H1 (cell line): Measurements from ENCODE around the gene ISOC2. TPM values are rescaled to one million over a fixed set of nuclear protein-coding genes. Genes with fewer than 3 reads are reported as not detected.

Experiments used
- CEBPB ChIP-seq: IDR thresholded peaks from 2 replicates; pipeline ENCODE4 v1.6.1; 2012; ENCODE audit warnings: low read depth, low read length
- EGR1 ChIP-seq: IDR thresholded peaks from 2 replicates; pipeline ENCODE4 v1.6.1; 2011; ENCODE audit warnings: low read depth, low read length, borderline replicate concordance
- polyA plus RNA-seq, 7 experiments: library from polyadenylated mRNA; depleted of rRNA in 3 of 7; stranded (reverse) in 5 of 7; unstranded in 2 of 7; fragments of >200 nt in 5 of 7; fragments of 200-250 nt in 2 of 7; gene quantifications; 1 replicate in 5 of 7; 2 replicates in 1 of 7; 4 replicates in 1 of 7; pipeline versions ENCODE4 v1.2.1 to v1.2.3, GENCODE V29; 2011 to 2013; ENCODE audit warnings: missing spikeins in 2 of 7, mixed read lengths in 2 of 7
- total RNA-seq: library from RNA; stranded (reverse); fragmentation: NEBNext Ultra II Directional; extraction: Animal tissue kit (Norgen Biotek cat#: 25700); gene quantifications from 2 replicates; pipeline ENCODE4 v1.2.1, GENCODE V29; 2021

The ISOC2 gene
- total and polyA plus RNA-seq, 2 of the 8 experiments (the other 6 are each of a cell fraction or from before 2014, with no cell fraction given), result 96.9 to 152 TPM

GRCh38 chr19:55406826-55407549 lies 54.5 kb downstream of the ISOC2 start (continued):
- no peak for TF ChIP-seq EGR1
- no peak for TF ChIP-seq CEBPB
- TF ChIP-seq, all 59 proteins: peak for 0
